ENCODE results near the gene BOLA3.

BOLA3 gene

GRCh38 chr2:74102516-74102915 is 45.2 kb downstream of the BOLA3 start:
- H3K4me3 ChIP-seq (replicated peaks in 1 of 2; ENCODE audit: low read depth in 2 of 2, low read length in 2 of 2) = no peak overlapping the region
- DNase-seq (ENCODE audit: low read depth in 2 of 2) = no peak
- TF ChIP-seq CTCF (IDR thresholded peaks at IDR 0.05; ENCODE audit: low read depth, low read length) = no peak

GRCh38 chr2:74101574-74102300 is 46.0 kb downstream of the BOLA3 start:
- TF ChIP-seq CTCF (IDR thresholded peaks at IDR 0.05; ENCODE audit: low read depth, low read length) = no peak
- H3K4me3 ChIP-seq (replicated peaks in 1 of 2; ENCODE audit: low read depth in 2 of 2, low read length in 2 of 2) = no peak overlapping the region
- DNase-seq (ENCODE audit: low read depth in 2 of 2) = no peak

GRCh38 chr2:74100254-74101216 is 47.2 kb downstream of the BOLA3 start:
- no peak for TF ChIP-seq CTCF (IDR thresholded peaks at IDR 0.05; ENCODE audit: low read depth, low read length)
- H3K4me3 ChIP-seq (replicated peaks in 1 of 2; ENCODE audit: low read depth in 2 of 2, low read length in 2 of 2) = no peak overlapping the region
- DNase-seq (ENCODE audit: low read depth in 2 of 2) = no peak

GRCh38 chr2:74099835-74100234 is 47.9 kb downstream of the BOLA3 start:
- H3K4me3 ChIP-seq (replicated peaks in 1 of 2; ENCODE audit: low read depth in 2 of 2, low read length in 2 of 2) = no peak overlapping the region
- TF ChIP-seq CTCF (IDR thresholded peaks at IDR 0.05; ENCODE audit: low read depth, low read length) = no peak
- no peak for DNase-seq (ENCODE audit: low read depth in 2 of 2)

GRCh38 chr2:74099271-74099670 is 48.4 kb downstream of the BOLA3 start:
- DNase-seq (ENCODE audit: low read depth in 2 of 2) = no peak
- TF ChIP-seq CTCF (IDR thresholded peaks at IDR 0.05; ENCODE audit: low read depth, low read length) = no peak
- no peak overlapping the region for H3K4me3 ChIP-seq (replicated peaks in 1 of 2; ENCODE audit: low read depth in 2 of 2, low read length in 2 of 2)

- no peak for TF ChIP-seq CTCF (IDR thresholded peaks at IDR 0.05; ENCODE audit: low read depth, low read length)
- no peak for DNase-seq (ENCODE audit: low read depth in 2 of 2)
- H3K4me3 ChIP-seq (replicated peaks in 1 of 2; ENCODE audit: low read depth in 2 of 2, low read length in 2 of 2) = no peak overlapping the region
Measured at GRCh38 chr2:74097574-74097973, 50.1 kb downstream of the BOLA3 start.

All from cardiac fibroblast (primary cell).